SJSA1 (cell line): ENCODE data around the gene TNFAIP8L3. TPM values are rescaled to one million over a fixed set of nuclear protein-coding genes. Genes with fewer than 3 reads are reported as not detected.
"Not testable (repeated sequence)": the region's sequence is repeated elsewhere in the genome, so short reads cannot be mapped to it uniquely, and the experiment has no call there.

Source experiments
- DNase-seq, 2 experiments: peaks; one replicate each; pipeline ENCODE4 v3.0.0-alpha.2; 2015 to 2020; ENCODE audit warnings: low spot score in 2 of 2, low read depth in 1 of 2
- H3K27ac ChIP-seq: fragments of 250-450 bp; sonication (Bioruptor Pico); 2 replicates; pipeline ENCODE4 v1.5.1; 2020; ENCODE audit warnings: mild to moderate bottlenecking, moderate library complexity
- H3K27me3 ChIP-seq: fragments of 250-450 bp; sonication (Bioruptor Pico); replicated peaks from 2 replicates; pipeline ENCODE4 v1.5.1; 2020; ENCODE audit warnings: mild to moderate bottlenecking, moderate library complexity
- H3K36me3 ChIP-seq: fragments of 250-450 bp; sonication (Bioruptor Pico); 2 replicates; pipeline ENCODE4 v1.5.1; 2020; ENCODE audit warnings: mild to moderate bottlenecking
- H3K4me1 ChIP-seq: fragments of 250-450 bp; sonication (Bioruptor Pico); replicated peaks from 2 replicates; pipeline ENCODE4 v1.6.1; 2021; ENCODE audit warnings: mild to moderate bottlenecking
- H3K4me3 ChIP-seq: fragments of 250-450 bp; sonication (Bioruptor Pico); 2 replicates; pipeline ENCODE4 v1.5.1; 2020; ENCODE audit warnings: mild to moderate bottlenecking
- H3K9me3 ChIP-seq: fragments of 250-450 bp; sonication (Bioruptor Pico); replicated peaks from 2 replicates; pipeline ENCODE4 v1.5.1; 2020; ENCODE audit warnings: mild to moderate bottlenecking
- total RNA-seq: library from RNA; depleted of rRNA; stranded (reverse); fragments of >200 nt; shearing (Covaris generic); gene quantifications from 2 replicates; pipeline ENCODE4 v1.2.3, GENCODE V29; 2014; rRNA removed

The TNFAIP8L3 gene
- 0.13 TPM in 1 of 2 replicates, not detected in the other for total RNA-seq

DNA sequence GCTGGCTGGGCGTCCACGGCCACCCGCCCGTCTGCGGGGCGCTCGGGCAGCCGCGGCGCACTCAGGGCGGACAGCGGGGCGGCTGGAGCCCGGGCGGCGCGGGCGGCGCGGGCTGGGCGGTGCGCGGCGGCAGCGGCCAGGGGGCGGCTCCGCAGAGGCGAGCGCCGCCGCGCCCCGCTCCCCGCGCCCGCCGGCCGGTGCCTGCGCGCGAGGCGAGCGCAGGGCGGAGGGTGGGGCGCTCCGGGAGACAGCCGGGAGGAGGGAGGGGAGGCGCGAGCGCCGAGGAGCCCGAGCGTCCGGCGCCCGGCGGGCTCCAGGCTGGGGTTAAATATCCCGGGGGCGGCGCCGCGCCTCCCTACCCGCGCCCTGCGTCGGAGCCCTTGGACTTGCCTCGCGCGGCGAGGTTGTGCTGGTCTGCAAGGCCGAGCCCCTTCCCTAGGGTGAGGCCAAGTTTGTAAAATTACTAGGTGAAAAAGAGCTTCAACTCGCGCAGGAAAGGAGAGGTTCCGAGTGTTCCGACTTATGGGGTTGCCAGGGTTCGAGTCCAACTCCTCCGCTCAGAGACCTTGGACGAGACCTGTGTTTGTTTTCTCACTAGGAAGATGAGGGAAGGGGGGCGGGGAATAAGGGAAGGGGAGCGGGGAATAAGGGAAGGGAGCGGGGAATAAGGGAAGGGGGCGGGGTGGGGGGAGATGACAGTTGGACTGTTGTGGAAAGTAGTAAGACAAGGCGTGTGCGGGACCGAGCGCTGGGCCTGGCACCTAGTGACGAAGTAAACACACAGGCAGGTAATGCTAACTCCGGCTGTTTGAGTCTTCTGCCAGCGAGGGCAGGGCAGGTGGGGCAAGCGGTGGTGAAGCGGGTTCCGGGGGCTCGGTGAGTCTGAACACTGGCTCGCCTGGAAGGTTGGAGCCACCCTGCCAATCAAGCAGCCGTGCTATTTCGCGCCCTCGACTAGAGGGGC, at the start of gene TNFAIP8L3:
TNFAIP8L3 (minus strand) TSS at position 301 of the 964 bp plus-strand sequence. CDS start 311 bp downstream, outside the sequence.
- DNase-seq: no peak
- Histone ChIP-seq H3K4me1 (peaks cover 10% of the 10 kb centered on the region), H3K9me3 (no peaks in the 10 kb centered on the region), H3K27me3 (peaks cover 50% of the 10 kb centered on the region), H3K36me3 (no peaks in the 10 kb centered on the region), H3K27ac (no peak within 1 kb of the TSS), H3K4me3 (peak within 1 kb of the TSS; percentile 24)

DNA sequence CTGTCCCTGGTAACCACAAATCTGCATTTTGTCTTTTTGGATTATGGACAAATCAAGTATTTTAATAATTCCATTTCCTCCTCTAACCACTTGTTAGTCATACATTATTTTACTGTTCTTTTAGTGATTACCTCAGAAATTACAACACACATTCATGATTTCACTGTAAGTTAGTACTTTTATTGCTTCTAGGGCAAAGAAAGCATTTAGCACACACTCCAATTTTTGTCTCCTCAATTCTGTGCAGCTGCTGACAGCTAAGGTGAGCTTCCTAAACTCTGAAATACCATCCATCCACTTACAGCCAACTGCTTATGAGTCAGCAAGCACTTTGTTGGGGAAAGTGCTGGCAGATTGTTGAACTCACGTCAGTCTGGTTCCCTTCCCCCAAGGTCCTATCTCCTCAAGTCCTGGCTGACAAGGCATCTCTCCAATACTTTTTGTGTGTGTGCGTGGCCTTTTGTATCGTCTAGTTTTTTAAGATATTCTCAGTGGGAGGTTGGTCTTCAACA, 49.4 kb upstream of the TNFAIP8L3 start:
- Histone ChIP-seq H3K9me3 (no peaks in the 10 kb centered on the region), H3K27ac (no peak overlapping the region), H3K36me3 (no peaks in the 10 kb centered on the region), H3K27me3 (no peaks in the 10 kb centered on the region), H3K4me3 (no peak overlapping the region), H3K4me1 (no peaks in the 10 kb centered on the region)
- DNase-seq: no peak

GRCh38 chr15:51140347-51140746, 45.6 kb upstream of the TNFAIP8L3 start:
- not testable (repeated sequence) for H3K27me3 ChIP-seq

GRCh38 chr15:51139091-51139490, 44.4 kb upstream of the TNFAIP8L3 start:
- H3K27me3 ChIP-seq: no peaks in the 10 kb centered on the region
- H3K9me3 ChIP-seq: no peaks in the 10 kb centered on the region
- DNase-seq: no peak
- H3K4me1 ChIP-seq: no peaks in the 10 kb centered on the region
- no peak overlapping the region for H3K4me3 ChIP-seq
- H3K27ac ChIP-seq: no peak overlapping the region
- no peaks in the 10 kb centered on the region for H3K36me3 ChIP-seq

More at GRCh38 chr15:51140347-51140746, 45.6 kb upstream of the TNFAIP8L3 start:
- H3K4me3 ChIP-seq, H3K4me1 ChIP-seq, DNase-seq, H3K36me3 ChIP-seq, H3K27ac ChIP-seq, H3K9me3 ChIP-seq: not testable (repeated sequence)

DNA sequence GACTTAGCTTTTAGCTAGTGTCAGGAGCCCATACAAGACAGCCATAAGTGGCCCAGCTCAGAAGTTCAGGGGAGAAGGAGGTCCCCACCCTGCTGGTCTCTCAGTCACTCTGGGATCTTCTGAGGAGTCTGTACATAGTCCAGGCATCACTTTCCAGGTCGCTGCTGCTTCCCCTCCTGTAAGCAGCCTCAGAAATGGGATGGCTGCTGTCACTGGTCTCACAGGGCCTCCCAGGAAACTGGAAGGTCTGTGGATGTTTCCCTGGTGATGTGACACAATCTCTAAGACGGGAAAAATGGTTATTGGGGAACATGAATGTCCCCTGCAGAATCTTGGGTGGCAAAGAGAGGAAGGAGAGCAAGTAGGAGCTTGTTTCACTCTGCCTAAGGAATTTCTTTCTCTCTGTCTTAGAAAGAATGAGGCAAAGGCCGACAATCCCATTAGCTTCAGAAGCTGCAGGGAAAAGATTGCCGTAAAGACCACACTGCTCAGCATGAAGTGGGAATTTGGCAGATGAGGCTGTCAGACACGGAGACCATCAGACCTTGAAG, 43.2 kb upstream of the TNFAIP8L3 start:
- H3K9me3 ChIP-seq: no peaks in the 10 kb centered on the region
- DNase-seq: no peak
- no peaks in the 10 kb centered on the region for H3K36me3 ChIP-seq
- H3K4me1 ChIP-seq: peaks cover 7% of the 10 kb centered on the region
- no peak overlapping the region for H3K27ac ChIP-seq
- H3K4me3 ChIP-seq: no peak overlapping the region
- no peaks in the 10 kb centered on the region for H3K27me3 ChIP-seq

- Histone ChIP-seq H3K27me3 (no peaks in the 10 kb centered on the region), H3K36me3 (no peaks in the 10 kb centered on the region), H3K9me3 (no peaks in the 10 kb centered on the region), H3K4me1 (peaks cover 12% of the 10 kb centered on the region), H3K4me3 (no peak overlapping the region), H3K27ac (no peak overlapping the region)
- no peak for DNase-seq
These were observed 42.3 kb upstream of the TNFAIP8L3 start for GRCh38 chr15:51137024-51137423.

- Histone ChIP-seq H3K27me3 (no peaks in the 10 kb centered on the region), H3K4me3 (no peak overlapping the region), H3K9me3 (no peaks in the 10 kb centered on the region), H3K36me3 (no peaks in the 10 kb centered on the region), H3K4me1 (peaks cover 17% of the 10 kb centered on the region), H3K27ac (no peak overlapping the region)
- DNase-seq: no peak
These were observed 40.6 kb upstream of the TNFAIP8L3 start for GRCh38 chr15:51135276-51135675.

GRCh38 chr15:51134416-51135199, 39.9 kb upstream of the TNFAIP8L3 start:
- Histone ChIP-seq H3K9me3 (no peaks in the 10 kb centered on the region), H3K27me3 (no peaks in the 10 kb centered on the region), H3K4me1 (peaks cover 17% of the 10 kb centered on the region), H3K4me3 (no peak overlapping the region), H3K27ac (no peak overlapping the region), H3K36me3 (no peaks in the 10 kb centered on the region)
- no peak for DNase-seq

GRCh38 chr15:51133140-51133765, 38.5 kb upstream of the TNFAIP8L3 start:
- Histone ChIP-seq H3K27me3 (no peaks in the 10 kb centered on the region), H3K4me1 (peaks cover 17% of the 10 kb centered on the region), H3K27ac (no peak overlapping the region), H3K36me3 (no peaks in the 10 kb centered on the region), H3K4me3 (no peak overlapping the region), H3K9me3 (no peaks in the 10 kb centered on the region)
- no peak for DNase-seq

DNA sequence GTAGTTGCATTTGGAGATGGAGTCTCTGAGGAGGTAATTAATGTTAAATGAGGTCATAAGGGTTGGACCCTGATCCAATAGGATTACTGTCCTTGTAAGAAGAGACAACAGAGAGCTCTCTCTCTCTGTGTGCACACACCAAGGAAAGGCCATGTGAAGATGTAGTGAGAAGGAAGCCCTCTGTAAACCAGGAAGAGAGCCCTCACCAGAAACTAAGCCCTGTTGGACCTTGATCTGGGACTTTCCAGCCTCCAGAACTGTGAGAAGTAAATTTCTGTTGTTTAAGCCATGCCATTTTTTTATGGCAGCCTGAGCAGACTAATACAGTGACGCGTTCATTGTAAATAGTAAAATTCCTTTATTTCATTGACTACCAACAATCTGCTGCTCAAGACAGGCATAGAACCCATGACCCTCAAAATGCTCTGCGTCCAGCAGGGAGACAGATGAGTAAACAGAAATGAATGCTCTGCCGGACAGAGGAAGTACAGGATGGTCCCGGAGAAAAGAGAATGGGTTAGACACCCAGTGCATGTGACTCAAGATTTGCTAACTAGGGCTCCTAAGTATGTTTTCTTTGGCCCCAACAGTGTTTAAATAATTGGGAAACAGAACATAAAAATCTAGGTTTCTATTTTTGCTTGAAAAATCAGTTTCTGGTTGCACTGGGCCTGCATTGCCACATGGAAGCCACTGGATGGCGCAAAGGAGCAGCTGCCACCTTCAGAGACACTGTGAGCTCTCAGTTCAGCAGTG, 37.9 kb upstream of the TNFAIP8L3 start:
- Histone ChIP-seq H3K36me3 (no peaks in the 10 kb centered on the region), H3K4me3 (no peak overlapping the region), H3K9me3 (no peaks in the 10 kb centered on the region), H3K27me3 (no peaks in the 10 kb centered on the region), H3K27ac (peak overlapping the region; percentile 67), H3K4me1 (peaks cover 17% of the 10 kb centered on the region)
- peak; percentile 70 to 71 for DNase-seq

DNA sequence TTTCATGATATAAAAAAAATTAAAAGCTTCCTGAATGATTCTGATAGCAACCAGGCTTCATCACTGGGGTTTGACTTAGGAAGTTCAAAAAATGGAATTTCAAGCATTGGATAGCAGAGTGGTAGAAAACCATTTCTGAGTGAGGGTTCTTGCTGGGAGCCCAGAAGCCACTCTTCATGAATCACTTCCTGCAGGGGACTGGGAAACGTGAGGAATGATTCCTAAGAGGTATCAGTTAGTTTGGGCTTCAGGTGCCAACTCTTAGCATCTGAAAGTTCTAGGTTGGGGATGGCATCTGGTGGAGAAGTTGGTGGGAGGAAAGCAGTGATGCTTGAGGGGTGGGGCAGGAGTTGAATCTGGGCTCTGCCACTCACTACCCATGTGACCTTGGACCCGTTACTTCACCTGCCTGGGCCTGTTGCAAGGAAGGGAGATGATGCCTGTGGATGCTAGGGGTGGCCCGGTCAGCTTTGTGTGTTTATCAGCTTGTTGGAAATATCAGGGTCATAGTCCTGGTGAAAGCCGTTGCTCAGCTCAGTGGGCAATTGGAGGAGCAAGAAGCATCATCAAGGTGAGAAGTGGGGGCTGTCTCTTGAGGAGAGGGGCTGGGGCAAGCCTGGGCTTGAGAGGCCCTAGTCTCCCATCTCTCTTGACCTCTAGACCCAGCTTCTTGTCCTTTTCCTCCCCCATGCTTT, 37.0 kb upstream of the TNFAIP8L3 start:
- Histone ChIP-seq H3K27ac (peak overlapping the region; percentile 67), H3K27me3 (no peaks in the 10 kb centered on the region), H3K36me3 (no peaks in the 10 kb centered on the region), H3K4me3 (no peak overlapping the region), H3K4me1 (peaks cover 17% of the 10 kb centered on the region), H3K9me3 (no peaks in the 10 kb centered on the region)
- no peak for DNase-seq

- no peak overlapping the region for H3K4me3 ChIP-seq
- H3K27ac ChIP-seq: no peak overlapping the region
- H3K4me1 ChIP-seq: peaks cover 17% of the 10 kb centered on the region
- no peak for DNase-seq
- H3K9me3 ChIP-seq: no peaks in the 10 kb centered on the region
- H3K27me3 ChIP-seq: no peaks in the 10 kb centered on the region
- H3K36me3 ChIP-seq: no peaks in the 10 kb centered on the region
These were observed 35.6 kb upstream of the TNFAIP8L3 start for GRCh38 chr15:51130344-51130743.
